ENCODE results near the gene RUNX3. TPM values are rescaled to one million over a fixed set of nuclear protein-coding genes. Genes with fewer than 3 reads are reported as not detected.

RUNX3 gene
- total and polyA plus RNA-seq, 2 of the 8 experiments (the other 6 are each of a cell fraction or from before 2014, with no cell fraction given) = 0.62 to 0.82 TPM

DNA sequence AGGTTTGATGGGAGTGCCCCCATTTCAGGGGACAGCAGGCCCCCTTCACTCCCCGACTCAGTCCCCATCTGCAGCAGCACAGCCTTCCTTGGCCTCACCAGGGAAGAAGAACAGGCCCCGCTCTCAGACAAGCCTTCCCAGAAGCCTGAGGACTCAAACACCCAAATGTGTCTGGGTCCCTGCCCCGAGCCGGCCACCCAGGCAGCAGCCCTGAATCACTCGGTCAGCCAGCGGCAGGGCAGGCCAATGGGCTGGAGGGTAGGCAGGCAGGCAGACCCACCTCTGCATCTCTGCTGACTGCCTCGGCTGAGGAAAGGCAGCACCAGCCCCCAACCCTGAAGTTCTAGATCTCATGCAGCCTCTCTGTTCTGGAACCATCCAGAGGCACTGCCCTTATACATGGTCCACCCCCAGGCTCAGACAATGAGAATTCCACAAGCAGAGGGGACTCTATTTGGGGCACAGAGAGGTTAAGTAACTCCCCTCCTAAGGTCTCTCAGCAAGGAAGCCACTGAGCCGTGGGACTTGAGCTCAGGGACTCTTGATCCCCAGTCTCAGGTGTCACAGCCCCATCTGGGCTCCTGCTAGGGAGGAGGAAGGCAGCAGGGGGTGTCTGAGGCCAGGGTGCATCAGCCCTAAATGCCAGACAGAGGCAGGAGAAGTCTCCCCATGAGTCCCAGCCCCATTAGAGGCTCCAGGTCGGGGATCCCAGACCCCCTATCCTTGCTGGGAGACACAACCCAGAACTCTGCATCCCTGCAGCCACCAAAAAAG is 33.2 kb upstream of the RUNX3 start (continued):
- TF ChIP-seq CHD7 (IDR thresholded peaks at IDR 0.05; ENCODE audit: insufficient replicate concordance, low read length) (no peak), JUN (IDR thresholded peaks at IDR 0.05; ENCODE audit: low read depth, low read length) (no peak), TCF12 (IDR thresholded peaks at IDR 0.05; ENCODE audit: low read depth, low read length) (no peak), POU5F1 (IDR thresholded peaks at IDR 0.05; ENCODE audit: low read depth, low read length) (no peak), NRF1 (IDR thresholded peaks at IDR 0.05; ENCODE audit: low read depth, low read length) (no peak), RBBP5 (IDR thresholded peaks at IDR 0.05; ENCODE audit: borderline replicate concordance, low read depth, low read length) (no peak), TEAD4 (IDR thresholded peaks at IDR 0.05; ENCODE audit: low read depth, low read length) (no peak), SIX5 (IDR thresholded peaks at IDR 0.05; ENCODE audit: low read depth, low read length) (no peak), BRCA1 (IDR thresholded peaks at IDR 0.05; ENCODE audit: low read depth, low read length) (no peak)

All from H1 (cell line).